Measurements from ENCODE around the gene MOB3C. TPM values are rescaled to one million over a fixed set of nuclear protein-coding genes. Genes with fewer than 3 reads are reported as not detected.

The MOB3C gene
- total RNA-seq, 1 experiment from 2014 or later = 13.2 TPM

GRCh38 chr1:46635205-46635604 is 18.6 kb upstream of the MOB3C start:
- Histone ChIP-seq H3K27me3 (ENCODE audit: low read length) (no peaks in the 10 kb centered on the region), H3K27ac (ENCODE audit: low read length) (no peak overlapping the region), H3K4me2 (ENCODE audit: low read length) (no peak overlapping the region), H4K20me1 (ENCODE audit: low read length) (no peaks in the 10 kb centered on the region), H2AFZ (ENCODE audit: low read length) (no peak overlapping the region), H3K36me3 (ENCODE audit: low read depth, low read length) (peaks cover 16% of the 10 kb centered on the region; the same call in 1 of the 2 replicates), H3K4me1 (ENCODE audit: insufficient read depth, low read length) (no peaks in the 10 kb centered on the region), H3K9me2 (replicated peaks; ENCODE audit: low read length) (no peaks in the 10 kb centered on the region), H3K9ac (ENCODE audit: low read length) (no peak overlapping the region), H3K4me3 (ENCODE audit: low read length) (no peak overlapping the region), H3K79me2 (ENCODE audit: low read length) (no peaks in the 10 kb centered on the region), H3K9me3 (ENCODE audit: low read length) (no peaks in the 10 kb centered on the region), H3F3A (ENCODE audit: low read length, unreplicated experiment) (no peaks in the 10 kb centered on the region)
- CTCF ChIA-PET = no interaction called here
- TSS peak; percentile 56 for BruUV-seq (replicated peaks)
- no peak for DNase-seq
- POLR2A ChIA-PET (ENCODE audit: unreplicated experiment) = no interaction called here
- intact Hi-C loops (cut with micrococcal nuclease) = no loop called here
- TF ChIP-seq EZH2phosphoT487 (IDR thresholded peaks at IDR 0.05; ENCODE audit: borderline replicate concordance, low read length) (no peak), EZH2 (IDR thresholded peaks at IDR 0.05; ENCODE audit: low read length, unreplicated experiment) (no peak), CTCF (conservative IDR thresholded peaks at IDR 0.05; ENCODE audit: low read depth, low read length) (no peak)
- no peak for ATAC-seq

- Histone ChIP-seq H3K27ac (ENCODE audit: low read length) (no peak overlapping the region), H3K9me3 (ENCODE audit: low read length) (no peaks in the 10 kb centered on the region), H3K27me3 (ENCODE audit: low read length) (no peaks in the 10 kb centered on the region), H2AFZ (ENCODE audit: low read length) (no peak overlapping the region), H3K4me3 (ENCODE audit: low read length) (no peak overlapping the region), H3K9ac (ENCODE audit: low read length) (no peak overlapping the region), H3K4me1 (ENCODE audit: insufficient read depth, low read length) (no peaks in the 10 kb centered on the region), H3K36me3 (ENCODE audit: low read depth, low read length) (peaks cover 16% of the 10 kb centered on the region; the same call in 1 of the 2 replicates), H3K9me2 (replicated peaks; ENCODE audit: low read length) (no peaks in the 10 kb centered on the region), H3K79me2 (ENCODE audit: low read length) (no peaks in the 10 kb centered on the region), H3F3A (ENCODE audit: low read length, unreplicated experiment) (no peaks in the 10 kb centered on the region), H3K4me2 (ENCODE audit: low read length) (no peak overlapping the region), H4K20me1 (ENCODE audit: low read length) (no peaks in the 10 kb centered on the region)
- CTCF ChIA-PET = interaction anchor here (0.5 kb wide), 1 partner anchor 188 kb away, joined by 3 read pairs; no protein-coding TSS in a partner anchor
- intact Hi-C loops (cut with micrococcal nuclease) = no loop called here
- TF ChIP-seq CTCF (conservative IDR thresholded peaks at IDR 0.05; ENCODE audit: low read depth, low read length) = no peak
- TF ChIP-seq EZH2phosphoT487 (IDR thresholded peaks at IDR 0.05; ENCODE audit: borderline replicate concordance, low read length) = no peak
- TF ChIP-seq EZH2 (IDR thresholded peaks at IDR 0.05; ENCODE audit: low read length, unreplicated experiment) = no peak
- DNase-seq (peak; percentile 21), ATAC-seq (peak; percentile 56)
- BruUV-seq (replicated peaks) = no TSS peak
- POLR2A ChIA-PET (ENCODE audit: unreplicated experiment) = interaction anchor here (0.7 kb wide), 1 partner anchor 9 kb away, joined by 3 read pairs; no protein-coding TSS in a partner anchor
Observed at GRCh38 chr1:46630719-46631118, 14.1 kb upstream of the MOB3C start.

GRCh38 chr1:46623743-46624644 is 7.4 kb upstream of the MOB3C start:
- Histone ChIP-seq H3K36me3 (ENCODE audit: low read depth, low read length) (no peaks in the 10 kb centered on the region), H3K9me3 (ENCODE audit: low read length) (no peaks in the 10 kb centered on the region), H3K9ac (ENCODE audit: low read length) (no peak overlapping the region), H3K27ac (ENCODE audit: low read length) (no peak overlapping the region), H3K4me2 (ENCODE audit: low read length) (no peak overlapping the region), H3F3A (ENCODE audit: low read length, unreplicated experiment) (no peaks in the 10 kb centered on the region), H3K27me3 (ENCODE audit: low read length) (no peaks in the 10 kb centered on the region), H3K79me2 (ENCODE audit: low read length) (no peaks in the 10 kb centered on the region), H2AFZ (ENCODE audit: low read length) (no peak overlapping the region), H3K4me3 (ENCODE audit: low read length) (no peak overlapping the region), H3K9me2 (replicated peaks; ENCODE audit: low read length) (no peaks in the 10 kb centered on the region), H4K20me1 (ENCODE audit: low read length) (no peaks in the 10 kb centered on the region), H3K4me1 (ENCODE audit: insufficient read depth, low read length) (peaks cover 23% of the 10 kb centered on the region)
- CTCF ChIA-PET = no interaction called here
- intact Hi-C loops (cut with micrococcal nuclease) = loop anchor here (2.0 kb wide), 2 partner anchors 19 to 95 kb away; partner anchors contain the start of gene EFCAB14
- no TSS peak for BruUV-seq (replicated peaks)
- no peak for TF ChIP-seq EZH2phosphoT487 (IDR thresholded peaks at IDR 0.05; ENCODE audit: borderline replicate concordance, low read length)
- TF ChIP-seq CTCF (conservative IDR thresholded peaks at IDR 0.05; ENCODE audit: low read depth, low read length) = no peak
- no peak for TF ChIP-seq EZH2 (IDR thresholded peaks at IDR 0.05; ENCODE audit: low read length, unreplicated experiment)
- DNase-seq = no peak
- no peak for ATAC-seq
- POLR2A ChIA-PET (ENCODE audit: unreplicated experiment) = no interaction called here
